GM21447 (cell line): Measurements from ENCODE around the gene KRTAP29-1.
"Not testable (repeated sequence)": the region's sequence is repeated elsewhere in the genome, so short reads cannot be mapped to it uniquely, and the experiment has no call there.

Experiments
- ATAC-seq: cut with Tn5 transposase; IDR thresholded peaks from one replicate; pipeline ENCODE4 v1.9.1; 2021; ENCODE audit not compliant: unreplicated experiment

Gene KRTAP29-1

DNA sequence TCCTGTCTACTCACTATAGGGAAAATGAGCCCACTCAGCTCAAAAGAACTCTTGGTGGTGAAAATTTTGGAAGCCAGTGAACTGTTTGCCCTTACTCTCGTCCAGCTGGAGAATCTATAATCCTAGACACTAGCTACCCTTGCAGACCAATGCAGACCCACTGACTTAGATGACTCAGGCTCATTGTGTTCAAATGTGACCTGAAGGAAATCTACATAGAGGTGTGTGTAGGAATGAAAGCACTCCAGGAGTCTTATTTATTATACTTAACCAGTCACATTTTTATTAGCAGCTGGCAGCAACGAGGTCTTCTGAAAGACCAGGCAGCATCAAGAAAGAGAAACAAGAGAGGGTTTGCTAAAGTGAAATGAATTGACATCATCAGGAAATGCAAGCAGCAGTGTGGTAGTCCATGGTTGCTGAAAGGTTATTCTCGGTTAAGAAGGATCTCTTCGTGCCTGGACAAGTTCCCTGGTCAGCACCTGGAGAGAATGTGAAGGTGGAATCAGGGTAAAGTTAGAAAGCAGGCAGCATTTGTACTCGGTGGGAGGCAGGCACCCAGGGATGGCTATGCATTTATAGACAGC, 1.4 kb downstream of the KRTAP29-1 start:
- ATAC-seq: no peak

- no peak for ATAC-seq
These were observed 4.1 kb downstream of the KRTAP29-1 start for GRCh38 chr17:41298458-41299135.

DNA sequence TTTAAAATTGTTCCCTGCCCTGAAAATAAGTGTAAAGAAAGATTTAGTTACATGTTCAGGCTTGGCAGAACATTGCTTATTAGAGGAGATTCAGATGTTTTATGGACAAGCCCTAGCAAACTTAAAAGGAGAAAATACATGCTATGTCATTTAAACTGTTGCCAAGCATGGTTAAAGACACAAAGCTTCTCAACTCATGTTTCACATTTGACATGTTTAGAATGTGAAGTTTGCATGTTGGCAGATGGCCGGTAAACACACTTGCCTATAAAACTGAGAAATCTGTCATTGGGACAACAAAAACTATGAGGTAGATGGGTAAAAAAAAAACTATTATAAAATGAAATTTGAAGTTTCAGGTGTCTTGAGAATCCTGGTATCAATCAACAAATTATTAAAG, 5.8 kb downstream of the KRTAP29-1 start:
- ATAC-seq: no peak

GRCh38 chr17:41294016-41294415, 8.6 kb downstream of the KRTAP29-1 start:
- no peak for ATAC-seq

- ATAC-seq: no peak
These were observed 15.6 kb downstream of the KRTAP29-1 start for GRCh38 chr17:41287050-41287449.

DNA sequence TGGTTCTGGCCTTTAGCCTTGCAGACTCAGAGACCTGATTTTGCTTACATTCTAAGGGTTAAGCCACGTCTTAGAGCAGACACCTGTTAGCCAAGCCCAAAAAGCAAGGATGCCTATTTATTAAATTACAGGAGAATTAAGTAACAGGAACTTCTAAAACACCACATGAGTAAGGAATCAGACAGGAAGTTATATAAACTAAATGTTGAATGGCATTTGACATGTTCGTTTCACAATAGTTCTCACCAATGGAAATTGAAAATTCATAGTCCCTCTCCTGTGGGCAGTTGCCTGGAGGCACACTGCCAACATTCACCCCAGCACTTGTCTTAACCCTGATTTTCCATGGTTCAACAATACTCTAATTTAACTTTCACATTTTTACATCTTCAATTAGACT, 18.1 kb downstream of the KRTAP29-1 start:
- ATAC-seq: no peak

DNA sequence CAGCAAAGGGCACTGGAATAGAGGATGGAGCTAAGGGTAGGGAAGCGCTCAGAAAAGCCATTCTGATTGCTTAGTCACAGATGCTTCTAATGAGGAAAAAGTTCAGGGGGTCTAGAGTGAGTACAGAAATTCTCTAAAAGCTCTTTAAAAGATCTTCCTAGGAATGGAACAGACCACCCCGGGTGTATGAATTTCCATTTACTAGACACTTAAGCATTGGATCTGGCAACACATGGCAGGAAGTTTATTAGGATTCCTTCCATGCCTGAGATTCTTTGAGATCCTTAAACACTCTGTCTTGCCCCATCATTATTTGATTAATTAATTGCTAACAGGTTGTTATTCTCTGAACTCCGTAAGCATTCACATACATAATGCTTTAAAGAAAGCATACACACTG, 18.6 kb downstream of the KRTAP29-1 start:
- no peak for ATAC-seq

DNA sequence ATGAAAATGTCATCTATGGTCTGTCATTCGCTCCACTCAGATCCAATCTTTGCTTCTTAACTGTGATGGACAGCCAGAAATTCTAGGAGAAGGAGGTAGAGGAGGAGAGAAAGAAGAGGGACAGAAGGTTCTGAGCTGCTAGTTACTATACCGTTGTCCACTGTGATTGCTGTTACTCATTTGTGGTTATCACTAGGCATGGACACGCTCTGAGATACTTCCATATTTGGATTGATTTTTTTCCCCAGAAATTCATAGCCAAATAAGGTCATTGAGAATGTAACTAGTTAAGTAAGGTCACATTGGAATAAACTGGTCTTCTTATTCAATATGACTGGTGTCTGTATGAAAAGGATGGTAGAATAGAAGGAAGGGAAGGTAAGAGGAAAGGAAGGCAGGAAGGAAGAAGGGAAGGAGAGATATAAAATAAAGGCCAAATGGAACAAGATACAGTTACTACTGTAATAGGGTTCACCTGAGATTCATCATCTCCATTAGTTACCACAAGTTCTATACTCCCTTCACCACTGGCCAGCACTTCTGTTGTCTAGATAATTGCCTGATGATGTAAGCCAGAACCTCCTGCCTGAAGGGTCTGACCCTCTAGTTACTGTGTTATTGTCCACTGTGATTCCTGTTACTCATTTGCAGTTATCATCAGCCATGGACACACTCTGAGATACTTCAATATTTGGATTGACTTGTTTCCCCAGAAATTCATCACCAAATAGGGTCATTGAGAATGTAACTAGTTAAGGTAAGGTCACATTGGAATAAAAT, 24.3 kb downstream of the KRTAP29-1 start:
- ATAC-seq: no peak

GRCh38 chr17:41275648-41276190, 26.9 kb downstream of the KRTAP29-1 start, which contains the start of gene KRTAP9-7:
KRTAP9-7 (plus strand) TSS chr17:41275698; CDS start chr17:41275698, 0 bp downstream.
- ATAC-seq: not testable (repeated sequence)

DNA sequence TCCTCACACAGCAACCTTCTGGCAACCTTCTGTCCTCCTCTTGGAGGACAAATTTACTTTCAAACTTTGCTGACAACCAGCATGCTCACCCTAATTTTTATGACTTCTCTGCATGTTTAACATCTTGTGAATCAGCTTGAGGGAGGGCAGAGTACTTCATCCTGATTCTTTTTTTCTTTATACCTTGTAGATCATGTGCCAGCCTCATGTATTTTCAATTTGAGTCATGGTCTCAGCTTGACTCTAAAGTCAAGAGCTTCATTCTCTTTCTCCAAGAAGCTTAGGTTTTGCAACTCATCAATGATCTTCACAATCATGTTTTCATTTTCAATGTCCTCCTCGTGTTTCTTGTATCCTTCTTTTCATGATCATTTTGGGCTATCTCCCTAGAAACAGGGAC, 30.8 kb downstream of the KRTAP29-1 start:
- no peak for ATAC-seq

- ATAC-seq: not testable (repeated sequence)
These were observed 31.3 kb downstream of the KRTAP29-1 start for GRCh38 chr17:41271323-41271722.

GRCh38 chr17:41267711-41268110, 34.9 kb downstream of the KRTAP29-1 start:
- no peak for ATAC-seq

DNA sequence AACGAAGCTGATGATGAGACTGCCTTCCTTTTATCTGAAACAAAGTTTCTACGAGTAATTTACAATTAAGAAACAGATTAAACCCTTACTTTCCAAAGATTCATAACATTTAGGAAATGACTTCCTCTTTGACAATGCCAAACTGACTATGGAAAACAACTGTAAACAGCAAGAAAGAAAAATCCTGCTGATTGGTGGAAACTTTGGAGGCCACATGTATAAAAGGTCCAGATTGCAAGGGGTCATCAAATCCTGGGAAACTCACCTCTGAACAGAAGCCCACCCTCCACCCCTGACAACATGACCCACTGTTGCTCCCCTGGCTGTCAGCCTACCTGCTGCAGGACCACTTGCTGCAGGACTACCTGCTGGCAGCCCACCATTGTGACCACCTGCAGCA, 37.6 kb downstream of the KRTAP29-1 start, which contains the start of gene KRTAP9-6:
KRTAP9-6 (plus strand) TSS at position 301 of the 400 bp plus-strand sequence; CDS start at position 301, 0 bp downstream.
- ATAC-seq: no peak

DNA sequence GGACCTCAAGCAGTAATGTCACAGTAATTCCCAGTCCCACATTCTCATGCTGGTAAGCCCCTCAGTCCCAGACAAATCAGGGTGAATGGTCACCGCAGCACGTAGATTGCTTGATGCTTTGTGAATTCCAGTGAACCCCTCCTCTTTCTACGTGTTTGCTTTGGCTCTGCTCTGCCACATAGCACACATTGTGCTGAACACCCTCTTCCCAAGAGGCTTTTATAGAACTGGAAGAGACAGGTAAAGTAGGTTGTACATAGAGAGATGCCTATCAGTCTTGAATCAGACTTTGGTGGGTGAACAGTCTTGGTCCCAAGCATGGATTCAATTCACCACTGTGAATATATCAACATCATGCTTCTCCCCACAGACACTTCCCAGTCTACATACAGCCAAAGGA, 38.1 kb downstream of the KRTAP29-1 start:
- ATAC-seq: no peak

GRCh38 chr17:41263212-41263611, 39.4 kb downstream of the KRTAP29-1 start:
- no peak for ATAC-seq

GRCh38 chr17:41258406-41258805, 44.2 kb downstream of the KRTAP29-1 start:
- ATAC-seq: no peak

DNA sequence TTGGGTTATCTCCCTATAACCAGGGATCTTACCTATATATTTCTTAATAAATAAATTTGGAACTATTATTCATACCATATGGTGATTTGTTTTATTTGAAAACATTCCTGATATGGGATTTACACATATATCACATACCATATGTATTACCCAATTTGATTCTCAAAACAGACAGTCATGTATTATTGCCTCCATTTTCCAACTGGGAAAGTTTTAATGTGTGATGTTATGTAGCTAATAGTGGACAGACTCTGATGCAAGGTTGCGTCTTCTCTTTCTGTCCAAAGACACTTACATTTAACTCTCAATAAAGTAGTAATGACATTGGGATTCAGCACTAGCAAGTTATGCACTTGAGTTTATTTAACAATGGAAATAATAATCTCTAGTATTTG, 46.4 kb downstream of the KRTAP29-1 start:
- ATAC-seq: no peak

- not testable (repeated sequence) for ATAC-seq
These were observed 47.0 kb downstream of the KRTAP29-1 start, which contains the start of gene KRTAP9-9 for GRCh38 chr17:41255381-41256290. KRTAP9-9 (plus strand) TSS chr17:41255384.

- ATAC-seq: no peak
These were observed 47.8 kb downstream of the KRTAP29-1 start for GRCh38 chr17:41254861-41255260.
